HK-2 (cell line): Measurements from ENCODE around the gene TMEM239.
A peak's percentile ranks its signal among the peaks of the same experiment; 100 is the strongest.
"Not testable (repeated sequence)": the region's sequence is repeated elsewhere in the genome, so short reads cannot be mapped to it uniquely, and the experiment has no call there.

Experiments
- DNase-seq: peaks from one replicate; pipeline ENCODE4 v3.0.0-alpha.2; 2018; ENCODE audit not compliant: unreplicated experiment

The TMEM239 gene

GRCh38 chr20:2799688-2800520 lies 16.3 kb upstream of the TMEM239 start:
- no peak for DNase-seq

DNA sequence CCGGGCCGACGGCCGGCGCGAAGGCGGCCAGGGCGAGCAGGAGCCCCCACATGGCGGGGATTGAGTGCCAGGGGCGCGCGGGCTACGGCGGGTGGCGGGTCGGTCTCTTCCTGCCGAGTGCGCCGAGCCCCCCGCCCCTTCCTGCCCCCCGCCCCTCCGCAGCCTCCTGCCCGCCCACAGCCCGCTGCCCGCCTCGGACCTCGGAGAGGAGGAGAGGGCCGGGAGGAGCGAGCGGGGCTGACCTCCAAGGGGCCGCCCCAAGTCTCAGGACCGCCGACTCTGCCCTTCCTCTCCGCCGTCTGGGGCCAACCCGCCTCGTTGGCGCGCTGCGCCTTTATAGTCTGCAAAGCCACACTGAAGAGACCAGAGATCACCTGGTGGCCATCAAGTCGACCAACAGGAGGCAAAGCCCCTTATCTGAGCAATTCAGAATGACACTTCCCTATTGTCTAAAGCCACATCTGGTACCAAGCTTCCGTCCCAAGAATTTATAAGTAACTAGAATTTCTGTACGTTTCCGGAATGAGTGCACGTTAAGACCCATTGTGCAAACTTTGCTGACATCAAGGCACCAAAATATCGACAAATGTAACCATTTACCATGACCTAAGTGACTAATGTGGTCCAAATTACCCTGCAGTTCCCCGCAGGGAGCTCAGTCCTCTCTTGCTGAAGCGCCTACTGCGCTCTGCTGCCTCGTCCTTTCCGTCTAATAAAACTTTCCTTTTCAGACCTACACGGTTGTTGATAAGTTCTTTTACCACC lies 15.5 kb upstream of the TMEM239 start, which contains the start of gene CPXM1:
CPXM1 (minus strand) TSS at position 107 of the 765 bp plus-strand sequence; CDS start at position 52, 55 bp downstream.
- no peak for DNase-seq

DNA sequence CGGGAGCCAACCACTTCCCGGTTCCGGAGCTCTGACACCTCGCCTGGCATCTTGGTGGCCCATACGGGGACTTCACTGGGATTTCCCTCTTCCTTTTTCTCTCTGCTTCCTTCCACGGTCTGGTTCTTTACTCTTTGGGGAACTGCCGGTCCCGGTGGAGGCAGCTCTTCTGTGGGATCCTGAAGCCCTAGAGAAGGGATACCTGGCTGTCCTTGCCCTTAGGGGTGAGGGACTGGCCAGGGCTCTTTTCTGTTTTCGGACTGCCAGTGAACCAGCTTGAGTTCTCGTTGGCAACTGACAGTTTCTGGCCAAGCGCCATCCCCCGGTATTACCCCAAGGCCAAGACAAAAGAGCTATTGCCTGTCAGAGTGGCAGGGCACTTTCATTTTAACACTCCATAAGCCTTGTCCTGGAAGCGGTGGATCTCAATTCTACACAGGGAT lies 14.9 kb upstream of the TMEM239 start:
- no peak for DNase-seq

DNA sequence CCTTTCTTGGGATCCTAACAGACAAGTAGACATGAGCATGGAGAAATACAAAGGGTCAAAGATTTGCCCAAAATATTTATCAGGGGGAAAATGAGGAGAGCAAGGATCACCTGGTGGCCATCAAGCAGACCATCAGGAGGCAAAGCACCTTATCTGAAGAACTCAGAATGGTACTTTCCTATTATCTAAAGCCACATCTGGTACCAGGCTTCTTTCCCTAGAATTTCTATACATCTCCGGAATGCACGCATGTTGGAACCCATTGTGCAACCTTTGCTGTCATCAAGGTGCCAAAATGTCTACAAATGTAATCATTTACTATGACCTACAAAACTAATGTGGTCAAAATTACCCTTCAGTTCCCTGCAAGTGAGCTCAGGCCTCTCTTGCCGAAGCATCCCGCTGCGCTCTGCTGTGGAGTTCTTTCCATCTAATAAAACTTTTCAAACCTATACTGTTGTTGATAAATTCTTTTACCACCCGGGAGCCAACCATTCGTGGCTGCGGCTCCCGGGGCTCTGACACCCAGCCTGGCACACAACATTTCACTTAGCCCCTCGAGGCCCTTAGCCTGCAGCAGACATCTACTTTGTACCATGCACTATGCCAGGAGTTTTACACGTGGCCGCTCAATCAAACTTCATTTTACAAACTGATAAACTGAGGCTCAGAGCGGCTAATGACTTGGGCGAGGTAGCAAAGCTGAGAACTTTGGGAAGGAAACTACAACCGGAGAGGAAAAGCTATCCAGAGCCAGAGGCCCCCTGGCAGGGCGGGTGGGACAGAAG lies 11.9 kb upstream of the TMEM239 start:
- DNase-seq, result no peak

DNA sequence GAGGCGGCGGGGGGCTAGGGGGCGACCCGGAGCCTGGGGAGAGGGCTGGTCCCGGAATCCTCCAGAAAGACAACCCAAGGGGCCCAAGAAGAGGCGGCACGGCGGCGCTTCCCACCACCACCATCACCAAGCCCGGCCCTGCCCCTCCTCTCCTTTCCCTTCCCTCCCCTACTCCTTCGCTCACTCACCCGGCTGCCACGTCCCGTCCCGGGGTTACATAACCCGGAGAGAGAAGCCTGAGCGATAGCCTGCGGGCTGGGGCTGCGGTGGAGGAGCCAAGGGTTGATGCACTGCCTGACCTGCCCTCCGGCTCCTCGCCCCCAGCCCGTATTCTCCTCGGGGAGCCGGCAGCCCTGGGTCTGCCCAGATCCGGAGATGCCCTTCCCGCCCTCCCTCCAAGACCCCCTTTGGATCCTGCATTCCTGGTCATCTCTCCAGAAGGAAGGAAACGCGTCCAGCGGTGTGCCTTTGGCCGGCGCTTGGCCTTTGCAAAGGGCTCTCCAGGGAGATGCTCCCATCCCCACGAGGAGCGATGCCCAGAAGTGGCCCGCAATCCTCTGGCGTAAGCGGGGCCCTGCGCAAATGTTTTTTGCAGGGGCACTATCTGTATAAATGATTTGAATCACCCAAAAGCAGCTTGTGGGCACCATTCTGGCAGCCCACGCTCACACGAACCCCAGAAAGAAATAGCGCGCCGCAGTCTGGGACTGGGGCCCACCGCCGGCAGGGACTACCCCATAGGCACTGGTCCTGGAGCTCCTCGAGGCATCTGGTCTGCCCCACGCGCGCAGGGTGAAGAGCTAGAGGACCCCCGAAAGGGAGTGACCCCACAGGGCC lies 11.1 kb upstream of the TMEM239 start:
- no peak for DNase-seq

DNA sequence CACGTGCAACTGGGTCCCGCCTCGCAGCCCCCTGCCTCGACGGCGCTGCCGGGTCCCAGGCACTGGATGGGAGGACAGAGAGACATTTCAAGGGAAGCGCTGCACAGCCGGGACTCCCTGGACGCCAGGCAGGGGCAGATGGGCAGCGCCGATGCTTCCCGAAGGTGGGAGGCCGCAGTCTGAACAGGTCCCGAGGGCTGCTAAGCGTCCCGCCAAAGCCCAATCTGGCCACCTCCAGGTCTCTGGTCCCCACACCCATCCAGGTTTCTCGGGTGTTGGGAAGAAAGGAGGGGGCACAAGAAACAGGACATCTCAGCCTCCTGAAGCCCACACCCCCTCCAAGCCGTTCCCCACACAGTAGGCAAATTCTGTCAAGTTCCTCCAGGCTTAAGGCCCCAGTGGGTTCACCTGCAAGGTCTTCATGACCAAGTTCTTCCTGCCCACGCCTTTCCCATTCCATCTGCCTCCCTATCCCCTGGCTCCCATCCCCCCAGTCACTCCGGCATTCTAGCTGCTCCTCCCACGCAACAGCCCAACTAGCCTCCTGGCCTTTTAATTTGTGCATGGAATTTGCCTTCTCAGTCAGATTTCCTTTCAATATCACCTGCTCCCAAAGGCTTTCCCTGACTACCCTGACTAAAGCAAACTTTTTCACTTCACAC lies 10.3 kb upstream of the TMEM239 start:
- no peak for DNase-seq

GRCh38 chr20:2806351-2806701 lies 9.8 kb upstream of the TMEM239 start:
- DNase-seq, result no peak

GRCh38 chr20:2807019-2807418 lies 9.1 kb upstream of the TMEM239 start:
- no peak for DNase-seq

DNA sequence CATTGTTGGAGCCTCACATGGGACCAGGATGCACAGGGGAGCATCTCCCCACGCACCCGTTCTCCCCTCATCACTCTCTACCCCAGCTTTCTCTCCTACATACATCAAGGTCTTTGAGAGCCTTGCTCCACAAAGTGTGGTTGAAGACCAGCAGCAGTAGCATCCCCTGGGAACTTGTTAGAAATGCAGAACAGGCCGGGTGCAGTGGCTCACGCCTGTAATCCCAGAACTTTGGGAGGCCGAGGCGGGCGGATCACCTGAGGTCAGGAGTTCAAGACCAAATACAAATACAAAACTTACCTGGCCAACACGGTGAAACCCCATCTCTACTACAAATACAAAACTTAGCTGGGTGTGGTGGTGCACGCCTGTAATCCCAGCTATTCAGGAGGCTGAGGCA lies 8.2 kb upstream of the TMEM239 start:
- DNase-seq, result not testable (repeated sequence)

DNA sequence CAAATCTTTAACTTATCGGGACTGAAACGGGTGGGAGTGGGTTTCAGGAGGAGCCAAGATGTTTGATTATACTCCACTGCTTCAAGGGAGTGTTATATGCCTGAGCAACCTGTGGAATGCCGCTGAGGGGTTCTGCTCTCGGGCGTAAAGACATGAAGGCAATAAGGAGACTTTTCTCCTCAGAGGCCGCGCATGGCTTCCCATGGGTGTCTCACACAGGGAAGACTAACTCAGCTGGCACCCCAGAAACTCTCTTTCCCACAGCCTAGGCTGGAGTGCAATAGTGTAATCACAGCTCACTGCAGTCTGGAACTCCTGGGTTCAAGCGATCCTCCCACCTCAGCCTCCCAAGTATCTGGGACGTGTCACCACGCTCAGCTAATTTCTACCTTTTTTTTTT lies 6.5 kb upstream of the TMEM239 start:
- no peak for DNase-seq

GRCh38 chr20:2812189-2812588 lies 4.0 kb upstream of the TMEM239 start:
- DNase-seq, result no peak

- DNase-seq, result no peak
Observed at GRCh38 chr20:2814076-2814475, 2.1 kb upstream of the TMEM239 start.

DNA sequence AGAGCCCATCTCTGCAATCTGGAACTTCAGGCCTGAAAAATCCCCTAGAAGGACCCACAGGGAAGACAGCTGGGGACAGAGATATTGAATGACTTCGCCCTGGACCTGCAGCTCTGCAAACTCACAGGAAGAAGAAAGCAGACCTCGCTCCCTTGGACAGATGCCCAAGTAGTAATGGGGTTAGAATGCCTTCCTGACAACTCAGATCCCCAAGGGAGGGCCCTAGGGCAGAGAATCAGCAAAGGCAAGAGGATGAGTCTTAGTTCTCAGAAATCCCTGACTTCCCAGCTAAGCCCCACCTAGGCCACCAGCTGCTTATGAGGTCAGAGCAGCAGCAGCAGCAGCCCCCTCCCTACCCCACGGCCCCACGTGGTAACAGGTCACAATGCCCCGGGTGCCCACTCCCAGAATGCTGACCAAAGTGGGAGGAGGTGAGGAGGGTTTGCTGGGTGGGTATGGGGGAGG lies 1.5 kb upstream of the TMEM239 start, which contains the start of gene C20orf141:
C20orf141 (plus strand) TSS at position 401 of the 465 bp plus-strand sequence. CDS start 198 bp downstream, outside the sequence.
- peak; percentile 77 for DNase-seq

GRCh38 chr20:2815242-2815900 lies 793 bp upstream of the TMEM239 start:
- no peak for DNase-seq

GRCh38 chr20:2816583-2817340 lies 598 bp downstream of the TMEM239 start:
- no peak for DNase-seq

DNA sequence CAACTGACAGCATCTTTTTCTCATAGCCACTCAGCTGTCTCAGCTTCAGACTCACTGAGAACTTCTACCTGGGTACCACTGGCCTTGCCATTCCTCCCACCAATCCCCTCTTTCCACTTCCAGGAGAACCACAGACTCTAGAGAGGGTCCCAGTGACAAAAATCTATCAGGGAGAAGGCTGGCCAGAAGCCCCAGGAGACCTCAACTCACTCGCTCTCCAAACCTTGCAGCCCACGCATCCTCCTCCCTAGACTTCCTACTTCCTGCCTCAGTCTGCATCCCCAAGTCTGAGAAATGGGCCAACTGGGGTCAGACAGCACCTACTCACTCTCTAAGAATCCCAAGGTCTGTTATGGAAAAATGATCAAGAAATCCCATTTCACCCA lies 1.2 kb downstream of the TMEM239 start:
- no peak for DNase-seq

DNA sequence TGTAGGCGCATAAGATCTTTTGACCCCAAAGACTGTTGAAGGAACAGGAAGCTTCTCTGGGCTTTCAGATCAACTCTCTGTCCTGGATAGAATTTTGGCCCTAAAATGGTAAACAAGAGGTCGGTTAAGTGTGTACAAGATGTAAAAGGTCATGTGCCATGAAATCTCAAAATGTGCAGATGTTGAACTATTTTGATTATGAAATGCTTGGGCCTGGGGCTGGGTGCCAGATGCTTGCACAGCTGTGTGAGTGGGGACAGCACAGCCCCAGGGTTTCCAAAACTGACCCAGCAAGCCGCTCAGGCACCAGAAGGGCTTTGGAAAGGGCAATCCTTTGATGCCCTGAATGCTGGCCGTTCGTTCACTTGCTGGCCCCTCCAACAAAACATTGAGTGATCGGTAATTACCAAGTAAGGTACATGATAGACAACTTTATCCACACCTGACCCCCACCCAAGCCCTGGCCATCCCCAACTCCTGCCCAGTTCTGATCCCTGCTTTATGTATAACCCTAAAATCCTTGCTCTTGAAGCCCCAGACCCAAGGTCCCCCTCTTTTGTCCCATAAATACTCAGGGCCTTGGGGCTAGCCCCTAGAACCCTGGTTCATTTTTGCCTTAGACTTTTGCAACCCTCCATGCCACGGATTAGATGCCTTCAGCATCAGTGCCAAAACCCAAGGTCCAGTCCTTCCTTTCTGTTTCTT lies 1.9 kb downstream of the TMEM239 start:
- no peak for DNase-seq

- no peak for DNase-seq
Observed at GRCh38 chr20:2820084-2820895, 4.1 kb downstream of the TMEM239 start.
